HEK293 (cell line): ENCODE measurements around the gene PLEKHA8.

Experiments
- CTCF ChIA-PET: fragments of 350-600 bp; formaldehyde crosslinking; extraction: SDS; loops from one replicate; lab custom pipeline; 2021; ENCODE audit warnings: antibody characterized with exemption; lab: Yijun Ruan, JAX
- POLR2A ChIA-PET: fragments of 300-600 bp; formaldehyde crosslinking; extraction: SDS; loops from one replicate; lab custom pipeline; 2020; ENCODE audit warnings: antibody characterized with exemption, inconsistent platforms; lab: Yijun Ruan, JAX
- H3K27ac ChIP-seq: fragments of 200-500 bp; sonication (Bioruptor generic); 2 replicates; pipeline ENCODE4 v1.5.1; 2014; ENCODE audit warnings: low read depth, low read length, control low read depth, inconsistent platforms; ENCODE audit errors: extremely low read depth
- H3K36me3 ChIP-seq, 2 experiments: fragments of 200-500 bp in 1 of 2; sonication (Bioruptor generic) in 1 of 2; 1 replicate in 1 of 2; 2 replicates in 1 of 2; pipeline ENCODE4 v1.5.1; 2014 to 2017; ENCODE audit warnings: inconsistent platforms in 2 of 2, low read length in 2 of 2; ENCODE audit not compliant: control insufficient read depth in 2 of 2, insufficient read depth in 1 of 2
- H3K4me1 ChIP-seq: fragments of 200-500 bp; sonication (Bioruptor generic); 2 replicates; pipeline ENCODE4 v1.5.1; 2014; ENCODE audit warnings: mild to moderate bottlenecking, low read length, inconsistent platforms; ENCODE audit not compliant: control insufficient read depth, insufficient read depth
- H3K4me3 ChIP-seq: 2 replicates; pipeline ENCODE4 v1.5.1; 2011; ENCODE audit warnings: low read depth, mild to moderate bottlenecking, control low read depth, low read length, moderate library complexity
- H3K9me3 ChIP-seq: fragments of 200-500 bp; sonication (Bioruptor generic); 2 replicates; pipeline ENCODE4 v1.5.1; 2014; ENCODE audit warnings: low read depth, low read length, inconsistent platforms; ENCODE audit not compliant: control insufficient read depth, insufficient read depth
- IKZF3 ChIP-seq: fragments of 450-650 bp; IDR thresholded peaks from 2 replicates; pipeline ENCODE4 v1.5.0; 2018; ENCODE audit warnings: missing biosample characterization, mild to moderate bottlenecking, missing genetic modification characterization, moderate library complexity
- KLF1 ChIP-seq: fragments of 450-650 bp; formaldehyde crosslinking; IDR thresholded peaks from 2 replicates; pipeline ENCODE4 v1.5.1; 2016; ENCODE audit warnings: missing biosample characterization, missing genetic modification characterization
- KLF17 ChIP-seq: fragments of 450-650 bp; formaldehyde crosslinking; IDR thresholded peaks from 2 replicates; pipeline ENCODE4 v1.5.1; 2016; ENCODE audit warnings: missing biosample characterization, missing genetic modification characterization
- MYNN ChIP-seq: fragments of 450-650 bp; formaldehyde crosslinking; IDR thresholded peaks from 2 replicates; pipeline ENCODE4 v1.5.1; 2016; ENCODE audit warnings: missing biosample characterization, missing genetic modification characterization, borderline replicate concordance
- PRDM1 ChIP-seq: fragments of 450-650 bp; formaldehyde crosslinking; IDR thresholded peaks from 2 replicates; pipeline ENCODE4; 2016; ENCODE audit warnings: missing biosample characterization, missing genetic modification characterization
- PRDM4 ChIP-seq: fragments of 450-650 bp; formaldehyde crosslinking; IDR thresholded peaks from 2 replicates; pipeline ENCODE4 v1.5.1; 2017; ENCODE audit warnings: missing biosample characterization, missing genetic modification characterization
- REPIN1 ChIP-seq: fragments of 450-650 bp; formaldehyde crosslinking; IDR thresholded peaks from 2 replicates; pipeline ENCODE4 v1.5.1; 2017; ENCODE audit warnings: missing biosample characterization, missing genetic modification characterization, low read depth
- SALL2 ChIP-seq: fragments of 450-650 bp; formaldehyde crosslinking; IDR thresholded peaks from 2 replicates; pipeline ENCODE4 v1.5.0; 2017; ENCODE audit warnings: missing biosample characterization, mild to moderate bottlenecking, missing genetic modification characterization, borderline replicate concordance
- SP2 ChIP-seq: fragments of 450-650 bp; formaldehyde crosslinking; IDR thresholded peaks from 2 replicates; pipeline ENCODE4 v1.5.1; 2016; ENCODE audit warnings: missing biosample characterization, missing genetic modification characterization
- ZBTB26 ChIP-seq: fragments of 450-650 bp; formaldehyde crosslinking; optimal IDR thresholded peaks from 2 replicates; pipeline ENCODE3; 2016; ENCODE audit warnings: missing biosample characterization, mild to moderate bottlenecking, missing genetic modification characterization
- ZBTB6 ChIP-seq: fragments of 450-650 bp; formaldehyde crosslinking; IDR thresholded peaks from 2 replicates; pipeline ENCODE4 v1.5.1; 2017; ENCODE audit warnings: missing biosample characterization, missing genetic modification characterization
- ZNF114 ChIP-seq: fragments of 450-650 bp; formaldehyde crosslinking; IDR thresholded peaks from 2 replicates; pipeline ENCODE4 v1.5.0; 2017; ENCODE audit warnings: missing biosample characterization, missing genetic modification characterization
- ZNF121 ChIP-seq: fragments of 450-650 bp; formaldehyde crosslinking; IDR thresholded peaks from 2 replicates; pipeline ENCODE4 v1.5.1; 2016; ENCODE audit warnings: missing biosample characterization, missing genetic modification characterization
- ZNF138 ChIP-seq: fragments of 450-650 bp; formaldehyde crosslinking; IDR thresholded peaks from 2 replicates; pipeline ENCODE4 v1.5.1; 2016; ENCODE audit warnings: missing biosample characterization, missing genetic modification characterization, borderline replicate concordance
- ZNF157 ChIP-seq: fragments of 450-650 bp; formaldehyde crosslinking; IDR thresholded peaks from 2 replicates; pipeline ENCODE4 v1.5.1; 2016; ENCODE audit warnings: missing biosample characterization, missing genetic modification characterization
- ZNF184 ChIP-seq: fragments of 450-650 bp; IDR thresholded peaks from 2 replicates; pipeline ENCODE4 v1.5.1; 2018; ENCODE audit warnings: missing biosample characterization, mild to moderate bottlenecking, missing genetic modification characterization
- ZNF19 ChIP-seq: fragments of 450-650 bp; formaldehyde crosslinking; IDR thresholded peaks from 2 replicates; pipeline ENCODE4; 2016; ENCODE audit warnings: missing biosample characterization, missing genetic modification characterization, low read depth
- ZNF202 ChIP-seq: fragments of 450-650 bp; formaldehyde crosslinking; IDR thresholded peaks from 2 replicates; pipeline ENCODE4 v1.5.1; 2016; ENCODE audit warnings: missing biosample characterization, missing genetic modification characterization, borderline replicate concordance
- ZNF292 ChIP-seq: fragments of 450-650 bp; formaldehyde crosslinking; IDR thresholded peaks from 2 replicates; pipeline ENCODE4 v1.5.1; 2016; ENCODE audit warnings: low read depth, missing biosample characterization, missing genetic modification characterization, borderline replicate concordance
- ZNF394 ChIP-seq: fragments of 450-650 bp; formaldehyde crosslinking; IDR thresholded peaks from 2 replicates; pipeline ENCODE4 v1.5.1; 2016; ENCODE audit warnings: missing biosample characterization, missing genetic modification characterization, mild to moderate bottlenecking, moderate library complexity, borderline replicate concordance
- ZNF423 ChIP-seq: fragments of 450-650 bp; formaldehyde crosslinking; IDR thresholded peaks from 2 replicates; pipeline ENCODE4 v1.5.1; 2016; ENCODE audit warnings: missing biosample characterization, missing genetic modification characterization
- ZNF513 ChIP-seq: fragments of 450-650 bp; IDR thresholded peaks from 2 replicates; pipeline ENCODE4 v1.5.1; 2018; ENCODE audit warnings: missing biosample characterization, missing genetic modification characterization
- ZNF530 ChIP-seq: fragments of 450-650 bp; formaldehyde crosslinking; IDR thresholded peaks from 2 replicates; pipeline ENCODE4 v1.5.1; 2016; ENCODE audit warnings: low read depth, missing biosample characterization, missing genetic modification characterization
- ZNF558 ChIP-seq: fragments of 450-650 bp; formaldehyde crosslinking; IDR thresholded peaks from 2 replicates; pipeline ENCODE4 v1.5.1; 2016; ENCODE audit warnings: missing biosample characterization, missing genetic modification characterization
- ZNF629 ChIP-seq: fragments of 450-650 bp; formaldehyde crosslinking; IDR thresholded peaks from 2 replicates; pipeline ENCODE4 v1.5.1; 2017; ENCODE audit warnings: missing biosample characterization, missing genetic modification characterization
- ZNF701 ChIP-seq: fragments of 450-650 bp; formaldehyde crosslinking; IDR thresholded peaks from 2 replicates; pipeline ENCODE4 v1.5.1; 2016; ENCODE audit warnings: missing biosample characterization, missing genetic modification characterization
- ZSCAN23 ChIP-seq: fragments of 450-650 bp; formaldehyde crosslinking; IDR thresholded peaks from 2 replicates; pipeline ENCODE4 v1.5.1; 2016; ENCODE audit warnings: missing biosample characterization, missing genetic modification characterization

Gene PLEKHA8

GRCh38 chr7:30091491-30091912, 63.3 kb downstream of the PLEKHA8 start (continued):
- TF ChIP-seq ZNF184 (tag by site-specific recombination) (no peak), ZNF19 (tag by site-specific recombination) (no peak), ZNF157 (tag by site-specific recombination) (no peak), ZNF138 (tag by site-specific recombination) (no peak), ZNF558 (no peak), ZNF202 (tag by site-specific recombination) (no peak), ZNF513 (no peak), ZSCAN23 (tag by site-specific recombination) (no peak), ZNF423 (tag by site-specific recombination) (no peak)

- POLR2A ChIA-PET, result no interaction called here
These were observed 63.8 kb downstream of the PLEKHA8 start for GRCh38 chr7:30091987-30092386.

More at GRCh38 chr7:30091987-30092386, 63.8 kb downstream of the PLEKHA8 start:
- TF ChIP-seq KLF1 (tag by site-specific recombination) (no peak), ZNF121 (tag by site-specific recombination) (no peak), SALL2 (tag by site-specific recombination) (no peak), ZBTB6 (tag by site-specific recombination) (no peak), KLF17 (tag by site-specific recombination) (no peak), ZNF701 (tag by site-specific recombination) (no peak), ZNF292 (tag by site-specific recombination) (no peak), PRDM1 (no peak), ZNF530 (tag by site-specific recombination) (no peak), IKZF3 (tag by site-specific recombination) (no peak), ZNF423 (tag by site-specific recombination) (no peak), ZNF394 (tag by site-specific recombination) (no peak), ZBTB26 (no peak), REPIN1 (tag by site-specific recombination) (no peak), PRDM4 (tag by site-specific recombination) (no peak), SP2 (no peak), ZNF629 (tag by site-specific recombination) (no peak), MYNN (no peak), ZNF114 (no peak)
- no peak overlapping the region for H3K4me3 ChIP-seq
- H3K9me3 ChIP-seq, result no peaks in the 10 kb centered on the region
- CTCF ChIA-PET, result interaction anchor here (0.6 kb wide), 1 partner anchor 15 kb away, joined by 4 read pairs; no protein-coding TSS in a partner anchor
- H3K27ac ChIP-seq, result no peak overlapping the region
- H3K4me1 ChIP-seq, result no peaks in the 10 kb centered on the region
- H3K36me3 ChIP-seq, result no peaks in the 10 kb centered on the region
